Measurements from ENCODE around the gene SCAMP5.

SCAMP5 gene

GRCh38 chr15:75037685-75038084, 42.3 kb downstream of the SCAMP5 start:
- DNase-seq (ENCODE audit: low read depth) = no peak
- H3K4me3 ChIP-seq (ENCODE audit: low read depth, low read length) = no peak overlapping the region

DNA sequence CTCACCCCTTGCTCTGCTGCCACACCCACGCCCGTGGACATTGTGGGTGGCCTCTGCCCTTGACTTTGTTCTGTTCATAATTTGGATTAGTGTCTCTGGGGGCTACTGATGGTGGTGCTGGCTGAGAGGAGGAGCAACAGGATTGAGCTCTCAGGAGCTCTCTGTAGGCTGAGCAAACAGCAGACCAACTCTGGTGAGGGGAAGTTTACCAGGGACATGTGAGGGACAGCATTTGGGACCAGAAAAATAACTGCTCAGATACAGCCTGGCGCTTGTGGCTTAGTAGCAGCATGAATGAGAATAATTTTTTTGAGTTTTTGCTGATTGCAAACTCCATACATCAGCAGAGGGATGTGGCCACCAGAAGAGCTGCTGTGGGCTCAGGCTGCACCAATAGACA, 42.9 kb downstream of the SCAMP5 start:
- DNase-seq (ENCODE audit: low read depth) = no peak
- H3K4me3 ChIP-seq (ENCODE audit: low read depth, low read length) = no peak overlapping the region

DNA sequence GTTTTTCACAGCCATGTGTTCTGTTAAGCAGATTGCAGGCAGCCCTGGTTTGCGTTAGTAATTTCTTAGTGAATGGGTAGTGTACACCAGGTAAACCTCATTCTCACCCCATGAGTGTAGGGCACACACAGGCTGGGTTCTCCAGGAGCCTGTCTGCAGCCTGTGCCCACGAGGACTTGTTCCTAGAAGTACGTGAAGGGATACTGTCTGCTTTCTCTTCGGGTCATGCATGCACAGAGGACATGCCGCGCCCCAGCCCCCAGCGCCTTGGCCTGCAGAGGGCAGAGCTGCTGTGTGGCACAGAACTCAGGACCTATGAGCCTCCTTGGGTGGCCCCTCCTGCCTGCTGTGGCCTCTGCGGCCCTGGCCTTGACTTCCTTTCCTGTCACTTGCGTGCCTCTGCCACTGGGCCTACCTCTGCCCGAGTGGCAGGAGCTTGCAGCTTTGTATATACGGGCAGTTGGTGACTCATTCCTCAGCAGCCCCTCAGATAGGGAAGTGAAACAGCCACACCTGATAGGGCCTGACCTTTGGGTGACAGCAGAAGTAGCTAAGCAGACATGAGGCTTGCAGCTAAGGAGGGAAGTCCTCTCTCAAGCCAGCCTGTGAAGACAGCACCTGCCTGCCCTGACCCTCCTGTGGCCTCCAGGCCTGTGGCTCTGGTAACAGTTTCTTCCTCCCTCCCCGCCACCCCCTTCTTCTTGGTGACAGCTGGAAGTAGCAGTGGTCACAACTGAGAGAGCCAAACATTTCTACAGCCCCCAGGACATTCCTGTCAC, 47.6 kb downstream of the SCAMP5 start:
- no peak for DNase-seq (ENCODE audit: low read depth)
- no peak overlapping the region for H3K4me3 ChIP-seq (ENCODE audit: low read depth, low read length)

DNA sequence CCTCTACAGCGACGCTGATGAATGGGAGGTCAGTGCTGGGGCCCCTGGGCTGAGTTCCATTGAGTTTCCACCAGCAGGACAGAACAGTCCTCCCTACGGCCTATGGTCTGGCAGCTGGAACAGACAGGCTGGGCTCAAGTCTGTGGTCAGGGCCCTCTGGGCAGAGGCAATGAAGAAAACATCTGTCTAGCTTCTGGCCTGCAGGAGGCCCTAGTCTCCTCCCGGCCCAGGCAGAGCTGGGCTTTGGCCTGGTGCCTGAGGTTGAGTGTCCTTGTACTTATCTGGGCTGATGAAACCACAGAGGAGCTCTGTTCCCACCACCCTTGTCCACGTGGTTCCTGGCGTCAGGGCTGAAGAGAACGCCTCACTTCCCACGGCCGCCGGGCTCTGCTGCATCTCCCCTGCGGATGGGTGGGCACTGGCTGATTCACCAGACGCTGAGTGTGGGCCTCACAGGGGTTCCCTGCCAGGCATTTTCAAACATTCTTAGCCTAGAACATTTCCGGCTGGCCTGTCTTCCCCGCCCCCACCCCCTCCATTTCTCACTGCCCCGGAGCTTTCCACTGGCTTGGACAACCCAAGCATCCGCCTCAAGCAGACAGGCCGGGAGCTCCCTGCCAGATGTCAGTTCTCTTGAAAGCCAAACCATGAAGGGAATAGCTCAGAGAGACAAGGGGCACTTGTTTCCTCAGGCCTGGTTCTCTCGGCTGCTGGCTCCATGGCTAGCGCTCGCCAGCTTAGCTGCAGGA, 48.3 kb downstream of the SCAMP5 start:
- DNase-seq (ENCODE audit: low read depth) = peak; percentile 100
- no peak overlapping the region for H3K4me3 ChIP-seq (ENCODE audit: low read depth, low read length)

DNA sequence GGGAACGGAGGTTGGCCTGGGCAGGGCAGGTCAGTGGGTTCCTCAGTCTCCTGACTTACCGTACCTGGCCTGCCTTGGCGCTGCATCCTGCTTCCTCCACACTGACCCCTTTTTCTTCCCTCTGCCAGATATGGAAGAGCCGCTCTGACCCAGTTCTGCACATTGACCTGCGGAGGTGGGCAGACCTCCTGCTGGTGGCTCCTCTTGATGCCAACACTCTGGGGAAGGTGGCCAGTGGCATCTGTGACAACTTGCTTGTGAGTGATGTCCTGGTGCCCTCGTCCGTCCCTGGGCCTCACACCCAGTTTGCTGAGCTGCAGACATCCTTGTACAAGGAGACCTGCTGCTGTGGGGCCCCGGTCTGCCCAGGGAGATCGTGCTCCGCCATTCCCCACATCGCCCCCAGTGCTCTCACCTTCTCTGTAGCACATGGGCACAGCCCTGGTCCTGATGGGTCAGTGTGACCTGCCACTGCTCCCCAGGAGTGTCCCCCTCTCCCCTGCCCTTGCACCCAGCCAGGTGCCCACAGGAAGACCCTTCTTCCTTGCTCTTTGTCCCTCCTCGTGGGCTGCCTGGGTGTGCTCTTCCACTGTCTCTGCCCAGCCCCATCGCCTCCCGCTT, 49.0 kb downstream of the SCAMP5 start:
- H3K4me3 ChIP-seq (ENCODE audit: low read depth, low read length) = no peak overlapping the region
- no peak for DNase-seq (ENCODE audit: low read depth)

GRCh38 chr15:75045332-75046015, 50.1 kb downstream of the SCAMP5 start:
- no peak for DNase-seq (ENCODE audit: low read depth)
- no peak overlapping the region for H3K4me3 ChIP-seq (ENCODE audit: low read depth, low read length)

- H3K4me3 ChIP-seq (ENCODE audit: low read depth, low read length) = no peak overlapping the region
- no peak for DNase-seq (ENCODE audit: low read depth)
Measured at GRCh38 chr15:75048394-75048793, 53.0 kb downstream of the SCAMP5 start.

GRCh38 chr15:75049392-75049791, 54.0 kb downstream of the SCAMP5 start:
- no peak for DNase-seq (ENCODE audit: low read depth)

DNA sequence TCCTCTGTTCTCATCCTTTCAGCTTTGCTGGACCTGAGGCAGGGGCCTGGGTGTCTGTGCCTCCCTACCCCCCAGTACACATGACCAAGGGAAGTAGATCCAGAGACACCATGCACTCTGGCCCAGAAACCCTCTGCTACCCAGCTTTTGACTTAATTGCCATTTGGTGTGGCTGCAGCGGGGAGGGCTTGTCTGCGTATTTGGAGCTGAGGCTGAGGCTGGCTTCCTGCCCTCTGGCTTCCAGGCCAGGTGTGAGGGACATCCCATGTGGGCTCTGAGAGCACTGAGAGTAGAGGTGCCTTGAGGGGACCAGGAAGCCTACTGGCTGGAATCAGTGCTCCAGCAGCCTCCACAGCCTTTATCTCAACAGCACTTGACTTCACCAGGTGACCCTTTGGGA, 54.9 kb downstream of the SCAMP5 start:
- no peak for DNase-seq (ENCODE audit: low read depth)
- H3K4me3 ChIP-seq (ENCODE audit: low read depth, low read length) = no peak overlapping the region

More at GRCh38 chr15:75049392-75049791, 54.0 kb downstream of the SCAMP5 start:
- H3K4me3 ChIP-seq (ENCODE audit: low read depth, low read length) = no peak overlapping the region

- no peak for DNase-seq (ENCODE audit: low read depth)
- no peak overlapping the region for H3K4me3 ChIP-seq (ENCODE audit: low read depth, low read length)
Measured at GRCh38 chr15:75051191-75051608, 55.8 kb downstream of the SCAMP5 start.

GRCh38 chr15:75051711-75052110, 56.3 kb downstream of the SCAMP5 start:
- H3K4me3 ChIP-seq (ENCODE audit: low read depth, low read length) = no peak overlapping the region
- no peak for DNase-seq (ENCODE audit: low read depth)

DNA sequence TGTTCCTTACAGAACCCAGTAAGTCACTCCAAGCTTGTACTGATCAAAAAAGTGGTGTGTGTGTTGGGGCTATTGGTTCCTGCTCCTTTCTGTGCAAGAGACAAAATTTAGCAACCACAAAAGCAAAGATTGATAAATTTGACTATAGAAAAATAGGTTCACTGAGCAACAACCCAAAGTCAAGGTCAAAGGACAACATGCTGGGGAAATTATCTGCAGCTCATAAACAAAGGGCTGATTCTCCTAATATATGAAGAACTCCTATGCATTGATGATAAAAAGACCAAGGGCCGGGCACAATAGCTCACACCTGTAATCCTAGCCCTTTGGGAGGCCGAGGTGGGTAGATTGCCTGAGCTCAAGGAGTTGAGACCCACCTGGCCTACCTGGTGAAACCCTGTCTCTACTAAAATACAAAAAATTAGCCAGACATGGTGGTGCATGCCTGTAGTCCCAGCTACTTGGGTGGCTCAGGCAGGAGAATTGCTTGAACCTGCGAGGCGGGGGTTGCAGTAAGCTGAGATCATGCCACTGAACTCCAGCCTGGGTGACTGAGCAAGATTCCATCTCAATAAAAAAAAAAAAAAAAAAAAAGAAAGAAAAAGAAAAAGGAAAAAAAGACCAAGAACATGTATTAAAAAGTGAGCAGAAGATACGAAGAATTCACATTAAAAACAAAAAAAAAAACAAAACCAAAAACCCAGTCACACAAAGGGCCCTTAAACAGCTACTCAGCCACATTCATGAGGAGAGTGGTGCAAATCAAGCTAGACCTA, 57.8 kb downstream of the SCAMP5 start:
- no peak overlapping the region for H3K4me3 ChIP-seq (ENCODE audit: low read depth, low read length)
- DNase-seq (ENCODE audit: low read depth) = no peak

DNA sequence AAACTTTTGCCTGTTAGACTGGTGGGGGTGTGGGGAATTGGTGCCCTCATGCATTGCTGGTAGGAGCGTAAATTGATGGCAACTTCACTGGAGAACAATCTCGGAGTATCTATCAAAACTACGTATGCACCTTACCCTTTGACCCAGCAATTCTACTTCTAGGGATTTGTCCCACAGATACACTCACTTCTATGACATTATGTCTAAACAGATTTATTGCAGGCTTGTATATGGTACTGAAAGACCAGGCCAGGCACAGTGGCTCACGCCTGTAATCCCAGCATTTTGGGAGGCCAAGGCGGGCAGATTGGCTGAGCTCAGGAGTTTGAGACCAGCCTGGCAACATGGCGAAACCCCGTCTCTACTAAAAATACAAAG, 58.4 kb downstream of the SCAMP5 start:
- no peak overlapping the region for H3K4me3 ChIP-seq (ENCODE audit: low read depth, low read length)
- no peak for DNase-seq (ENCODE audit: low read depth)

DNA sequence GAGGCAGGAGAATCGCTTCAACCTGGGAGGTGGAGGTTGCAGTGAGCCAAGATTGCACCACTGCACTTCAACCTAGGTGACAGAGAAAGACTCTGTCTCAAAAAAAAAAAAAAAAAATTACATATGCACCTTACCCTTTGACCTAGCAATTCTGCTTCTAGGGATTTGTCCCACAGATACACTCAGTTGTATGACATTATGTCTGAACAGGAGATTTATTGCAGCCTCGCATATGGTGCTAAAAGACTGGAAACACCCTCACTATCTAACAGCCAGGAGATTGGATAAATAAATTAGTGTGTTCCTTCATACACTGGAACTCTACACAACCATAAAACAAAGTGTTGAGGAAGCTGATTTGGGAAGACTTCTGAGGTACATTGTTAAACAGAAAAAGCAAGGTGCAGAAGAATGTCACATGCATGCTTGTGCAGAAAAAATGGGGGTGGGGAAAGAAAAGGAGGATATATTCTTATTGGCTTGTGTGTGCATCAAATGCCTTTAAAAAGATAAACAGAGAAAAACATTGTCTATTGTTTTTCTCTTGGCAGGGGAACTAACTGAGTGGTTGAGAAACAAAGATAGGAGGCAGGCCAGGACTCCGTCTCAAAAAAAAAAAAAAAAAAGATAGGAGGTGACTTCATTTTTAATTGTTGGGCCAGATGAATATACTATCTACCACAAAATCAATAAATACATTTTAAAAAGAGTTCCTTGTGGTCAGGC, 59.0 kb downstream of the SCAMP5 start:
- no peak overlapping the region for H3K4me3 ChIP-seq (ENCODE audit: low read depth, low read length)
- no peak for DNase-seq (ENCODE audit: low read depth)

GRCh38 chr15:75056036-75056435, 60.7 kb downstream of the SCAMP5 start:
- H3K4me3 ChIP-seq (ENCODE audit: low read depth, low read length) = no peak overlapping the region
- DNase-seq (ENCODE audit: low read depth) = no peak

DNA sequence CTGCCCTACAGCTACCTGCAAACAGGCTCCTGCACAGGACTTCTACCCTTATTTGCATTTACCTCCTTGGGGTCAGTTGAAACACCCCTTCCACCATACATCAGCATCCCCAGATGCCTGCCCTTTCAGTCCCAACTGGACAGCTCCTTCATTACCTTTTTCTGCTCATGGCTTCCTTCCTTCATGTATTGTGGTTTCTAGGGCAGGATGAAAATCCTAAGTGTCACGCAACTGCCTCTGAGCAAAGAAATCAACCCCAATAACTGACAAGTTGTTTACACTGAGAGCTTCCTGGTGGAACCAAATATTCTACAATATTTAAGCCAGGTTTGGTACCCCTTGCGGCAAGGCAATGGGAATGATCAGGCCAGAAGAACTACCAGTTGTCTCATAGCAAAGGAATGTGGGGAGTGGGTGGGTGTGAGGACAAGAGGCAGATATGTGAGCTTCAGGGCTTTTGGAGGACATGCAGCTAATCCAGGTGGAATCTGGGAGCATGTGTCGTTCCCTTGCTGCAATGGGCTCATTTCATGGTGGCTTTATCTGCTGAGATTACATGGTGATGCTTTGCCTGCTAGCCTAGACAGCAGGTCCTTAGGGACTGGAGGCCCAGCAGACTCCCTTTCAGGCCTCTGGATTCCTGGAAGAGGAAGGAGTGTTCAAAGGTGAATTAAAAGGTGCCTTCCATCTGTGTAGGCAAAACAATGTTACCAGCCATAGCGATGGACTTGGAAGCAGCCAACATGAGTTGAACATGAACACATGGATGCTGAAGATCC, 63.0 kb downstream of the SCAMP5 start:
- DNase-seq (ENCODE audit: low read depth) = no peak

GRCh38 chr15:75059607-75060006, 64.2 kb downstream of the SCAMP5 start:
- no peak for DNase-seq (ENCODE audit: low read depth)
- H3K4me3 ChIP-seq (ENCODE audit: low read depth, low read length) = no peak overlapping the region

More for the DNA sequence above, 63.0 kb downstream of the SCAMP5 start:
- no peak overlapping the region for H3K4me3 ChIP-seq (ENCODE audit: low read depth, low read length)

GRCh38 chr15:75061272-75061671, 65.9 kb downstream of the SCAMP5 start:
- no peak overlapping the region for H3K4me3 ChIP-seq (ENCODE audit: low read depth, low read length)
- DNase-seq (ENCODE audit: low read depth) = no peak
